Right lobe of liver (tissue), 4 donors: ENCODE data around the gene RUBCN.
"Not testable (repeated sequence)": the region's sequence is repeated elsewhere in the genome, so short reads cannot be mapped to it uniquely, and the experiment has no call there.

ENCODE experiments used
- POLR2A ChIP-seq: fragments of 450-650 bp; IDR thresholded peaks from one replicate; pipeline ENCODE4 v1.6.1; 2017; ENCODE audit warnings: antibody characterized with exemption, mild to moderate bottlenecking
- TF ChIP-seq, protein P1 (sequence below), 4 donors: fragments of 200-600 bp in 3 of 4; fragments of 450-650 bp in 1 of 4; IDR thresholded peaks; one replicate each; pipeline versions ENCODE4 v1.5.1 to v1.8.0; 2016 to 2022; ENCODE audit warnings: antibody characterized with exemption in 4 of 4, mild to moderate bottlenecking in 2 of 4
- donor health status: DM: no; HTN: no; CAD: no.
- donor health status: DM: no; HTN: no; CAD: no.
- donor health status: DM: no; HTN: yes; CAD: no.

DNA sequence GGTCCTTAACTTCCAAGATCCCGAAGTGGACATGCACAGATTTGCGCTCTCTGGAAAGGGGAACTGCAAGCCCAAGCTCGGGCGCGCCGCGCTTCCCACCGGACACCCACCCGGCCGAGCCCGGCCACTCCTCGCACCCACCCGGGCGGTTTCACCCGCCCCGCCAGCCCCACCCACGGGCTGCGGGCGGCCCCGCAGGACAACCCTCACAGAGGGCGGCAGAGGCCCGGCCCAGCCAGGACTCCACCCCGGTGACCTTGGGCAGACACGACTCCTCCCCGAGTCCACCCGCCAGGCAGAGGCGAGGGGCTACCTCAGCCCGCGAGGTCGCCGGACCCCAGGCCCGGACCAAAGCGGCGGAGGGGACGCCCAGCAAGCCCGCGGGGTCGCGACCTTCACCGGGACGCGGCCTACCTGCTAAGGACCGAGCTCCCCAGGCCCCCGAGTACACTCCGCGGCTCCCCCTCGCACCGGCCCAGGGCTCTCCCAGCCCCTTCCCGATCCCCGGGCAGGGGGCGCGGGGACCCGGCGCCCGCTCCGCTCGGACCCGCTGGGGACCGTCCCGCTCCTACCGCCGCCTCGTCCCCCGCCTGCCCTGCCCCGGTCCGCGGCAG, 109.4 kb downstream of the RUBCN start:
- TF ChIP-seq, protein P1, sequence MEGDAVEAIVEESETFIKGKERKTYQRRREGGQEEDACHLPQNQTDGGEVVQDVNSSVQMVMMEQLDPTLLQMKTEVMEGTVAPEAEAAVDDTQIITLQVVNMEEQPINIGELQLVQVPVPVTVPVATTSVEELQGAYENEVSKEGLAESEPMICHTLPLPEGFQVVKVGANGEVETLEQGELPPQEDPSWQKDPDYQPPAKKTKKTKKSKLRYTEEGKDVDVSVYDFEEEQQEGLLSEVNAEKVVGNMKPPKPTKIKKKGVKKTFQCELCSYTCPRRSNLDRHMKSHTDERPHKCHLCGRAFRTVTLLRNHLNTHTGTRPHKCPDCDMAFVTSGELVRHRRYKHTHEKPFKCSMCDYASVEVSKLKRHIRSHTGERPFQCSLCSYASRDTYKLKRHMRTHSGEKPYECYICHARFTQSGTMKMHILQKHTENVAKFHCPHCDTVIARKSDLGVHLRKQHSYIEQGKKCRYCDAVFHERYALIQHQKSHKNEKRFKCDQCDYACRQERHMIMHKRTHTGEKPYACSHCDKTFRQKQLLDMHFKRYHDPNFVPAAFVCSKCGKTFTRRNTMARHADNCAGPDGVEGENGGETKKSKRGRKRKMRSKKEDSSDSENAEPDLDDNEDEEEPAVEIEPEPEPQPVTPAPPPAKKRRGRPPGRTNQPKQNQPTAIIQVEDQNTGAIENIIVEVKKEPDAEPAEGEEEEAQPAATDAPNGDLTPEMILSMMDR (IDR thresholded peaks at IDR 0.05): not testable (repeated sequence)
- not testable (repeated sequence) for TF ChIP-seq POLR2A
